ENCODE data around the gene UNC119B.
"Not testable (repeated sequence)": the region's sequence is repeated elsewhere in the genome, so short reads cannot be mapped to it uniquely, and the experiment has no call there.

UNC119B gene

GRCh38 chr12:120710031-120710804 is at the start of gene UNC119B:
UNC119B (plus strand) TSS chr12:120710458; CDS start chr12:120710475, 17 bp downstream.
- peak; percentile 85 for DNase-seq (ENCODE audit: low spot score)

DNA sequence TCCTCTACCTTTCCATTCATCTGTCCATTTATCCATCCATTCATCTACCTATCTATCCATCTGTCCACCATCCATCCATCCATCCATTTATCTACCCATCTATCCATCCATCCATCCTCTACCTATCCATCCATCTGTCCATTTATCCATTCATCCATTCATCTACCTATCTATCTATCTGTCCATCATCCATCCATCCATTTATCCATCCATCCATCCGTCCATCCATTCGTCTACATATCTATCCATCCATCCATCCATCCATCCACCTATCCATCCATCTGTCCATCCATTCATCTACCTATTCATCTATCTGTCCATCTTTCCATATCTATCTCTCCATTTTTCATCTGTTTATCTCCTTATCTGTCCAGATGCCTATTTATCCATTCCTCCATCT is 48.8 kb upstream of the UNC119B start:
- no peak for DNase-seq (ENCODE audit: low spot score)

GRCh38 chr12:120662879-120663278 is 47.4 kb upstream of the UNC119B start:
- DNase-seq (ENCODE audit: low spot score) = no peak

DNA sequence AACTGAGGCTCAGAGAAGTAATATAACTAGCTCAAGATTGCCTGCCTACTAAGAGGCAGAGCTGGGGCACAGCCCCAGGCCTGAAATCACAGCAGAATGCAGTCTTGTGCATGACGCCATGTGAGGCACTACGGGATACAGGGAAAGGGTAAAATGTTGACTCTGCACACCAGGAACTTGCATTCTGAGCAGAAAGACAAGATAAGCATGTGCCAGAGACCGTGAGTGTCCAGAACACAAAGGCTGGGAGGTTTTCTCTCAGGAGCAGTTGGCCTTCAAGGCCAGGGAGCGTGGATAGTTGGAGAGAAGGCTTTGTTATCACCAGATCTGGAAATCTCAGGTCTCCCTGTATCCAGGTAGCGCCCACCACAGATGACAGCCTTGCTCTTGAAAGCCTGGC is 46.5 kb upstream of the UNC119B start:
- no peak for DNase-seq (ENCODE audit: low spot score)

GRCh38 chr12:120666571-120667390 is 43.5 kb upstream of the UNC119B start:
- no peak for DNase-seq (ENCODE audit: low spot score)

DNA sequence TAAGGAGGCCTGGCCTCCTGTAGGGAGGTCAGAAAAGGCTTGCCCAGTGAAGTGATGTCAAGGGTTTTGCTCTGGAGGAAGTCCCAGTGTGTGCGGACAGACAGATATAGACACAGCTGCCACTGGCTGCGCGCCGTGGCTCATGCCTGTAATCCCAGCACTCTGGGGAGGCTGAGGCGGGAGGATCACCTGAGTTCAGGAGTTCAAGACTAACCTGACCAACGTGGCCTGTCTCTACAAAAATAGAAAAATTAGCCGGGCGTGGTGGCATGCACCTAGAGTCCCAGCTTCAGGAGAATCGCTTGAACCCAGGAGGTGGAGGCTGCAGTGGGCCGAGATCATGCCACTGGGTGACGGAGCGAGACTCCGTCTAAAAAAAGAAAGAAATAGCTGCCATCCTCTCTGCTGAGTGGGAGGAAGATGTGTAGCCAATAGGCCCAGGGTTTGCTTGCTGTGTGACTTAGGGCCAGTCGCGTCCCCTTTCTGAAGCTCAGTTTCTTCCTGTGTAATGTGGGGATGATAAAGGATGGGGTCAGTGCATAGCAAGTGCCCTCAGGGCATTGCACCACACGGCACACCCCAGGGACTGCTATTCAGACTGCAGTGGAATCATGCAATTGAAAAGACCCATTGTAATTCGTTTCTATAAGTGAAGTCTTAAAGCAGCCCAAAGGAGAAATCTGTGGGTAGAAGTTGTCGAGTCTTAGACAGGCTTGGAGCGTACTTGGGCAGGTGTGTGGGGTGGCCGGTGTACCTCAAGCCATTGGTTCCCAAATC is 42.0 kb upstream of the UNC119B start:
- no peak for DNase-seq (ENCODE audit: low spot score)

DNA sequence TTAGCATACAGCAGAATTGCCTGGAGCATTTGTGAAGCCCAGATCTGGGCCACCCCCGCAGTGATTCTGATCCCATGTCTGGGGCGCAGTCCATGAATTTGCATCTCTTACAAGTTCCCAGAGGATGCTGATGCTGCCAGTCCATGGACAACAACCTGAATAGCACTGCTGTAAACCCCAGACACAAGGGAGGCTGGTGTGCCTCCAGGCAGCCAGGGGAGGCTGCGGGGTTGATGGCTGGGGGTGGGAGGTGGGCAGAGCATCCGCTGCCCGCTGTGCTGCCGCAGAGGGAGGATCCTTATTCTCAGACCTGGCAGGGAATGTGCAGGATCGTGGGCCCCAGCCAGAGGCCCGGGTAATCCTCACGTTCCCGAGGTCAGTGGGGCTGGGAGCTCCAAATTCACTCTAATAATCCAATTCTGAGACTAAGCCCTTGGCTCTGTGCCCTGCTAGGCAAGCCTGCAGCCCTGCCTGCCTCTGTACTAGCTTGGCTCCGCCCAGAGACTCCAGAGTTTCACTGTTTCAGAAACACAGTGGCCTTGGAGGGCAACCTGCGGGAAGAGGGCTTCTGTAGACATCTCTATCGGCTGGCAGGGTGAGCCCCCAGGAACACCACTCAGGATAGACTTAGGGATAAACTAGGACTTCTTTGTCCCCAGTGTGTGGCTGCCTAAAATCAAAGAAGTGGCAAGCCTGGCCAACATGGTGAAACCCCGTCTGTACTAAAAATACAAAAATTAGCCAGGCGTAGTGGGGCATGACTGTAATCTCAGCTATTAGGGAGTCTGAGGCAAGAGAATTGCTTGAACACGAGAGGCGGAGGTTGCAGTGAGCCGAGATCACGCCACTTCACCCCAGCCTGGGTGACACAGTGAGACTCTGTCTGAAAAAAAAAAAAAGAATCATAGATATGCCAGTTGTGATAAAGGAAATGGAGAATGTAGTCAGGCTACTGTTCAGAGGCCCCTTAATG is 41.1 kb upstream of the UNC119B start:
- peak; percentile 55 for DNase-seq (ENCODE audit: low spot score)

DNA sequence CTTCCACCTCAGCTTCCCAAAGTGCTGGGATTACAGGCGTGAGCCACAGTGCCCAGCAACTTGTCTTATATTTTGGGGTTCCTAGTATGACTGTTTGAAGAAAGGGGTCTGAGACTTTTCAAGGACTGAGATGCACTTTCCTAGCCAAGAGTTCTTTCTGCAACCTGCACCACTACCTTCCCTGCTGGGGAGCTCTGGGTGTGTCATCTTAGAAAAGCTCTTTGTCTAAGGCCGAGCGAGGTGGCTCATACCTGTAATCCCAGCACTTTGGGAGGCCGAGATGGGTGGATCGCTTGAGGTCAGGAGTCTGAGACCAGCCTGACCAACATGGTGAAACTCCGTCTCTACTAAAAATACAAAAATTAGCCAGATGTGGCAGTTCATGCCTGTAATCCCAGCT is 40.0 kb upstream of the UNC119B start:
- not testable (repeated sequence) for DNase-seq (ENCODE audit: low spot score)

GRCh38 chr12:120670667-120671066 is 39.6 kb upstream of the UNC119B start:
- no peak for DNase-seq (ENCODE audit: low spot score)

DNA sequence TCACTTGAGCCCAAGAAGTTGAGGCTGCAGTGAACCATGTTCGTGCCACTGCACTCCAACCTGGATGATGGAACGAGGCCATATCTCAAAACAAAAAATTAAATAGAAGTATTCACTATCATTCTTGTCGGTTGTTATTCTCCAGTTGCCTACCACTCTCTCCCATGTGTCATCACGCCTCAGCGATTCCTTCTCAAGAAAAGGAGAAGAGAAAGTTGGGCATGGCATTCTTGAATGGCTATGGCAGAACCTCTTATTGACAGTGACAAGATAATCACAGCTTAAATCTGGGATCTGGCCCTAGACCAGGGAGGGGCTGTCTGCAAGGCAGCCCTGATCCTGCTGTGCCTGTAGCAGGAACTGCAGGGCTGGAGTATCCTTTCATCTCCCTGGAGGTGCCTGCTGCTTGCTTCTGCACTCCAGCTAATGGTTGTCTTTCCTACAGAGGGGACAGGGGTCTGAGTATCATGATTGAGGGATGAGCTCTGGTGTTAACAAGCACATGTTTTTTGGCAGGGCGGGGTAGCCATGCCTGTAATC is 36.1 kb upstream of the UNC119B start:
- no peak for DNase-seq (ENCODE audit: low spot score)

GRCh38 chr12:120677765-120678473 is 32.3 kb upstream of the UNC119B start:
- DNase-seq (ENCODE audit: low spot score) = no peak

GRCh38 chr12:120678572-120678971 is 31.7 kb upstream of the UNC119B start:
- no peak for DNase-seq (ENCODE audit: low spot score)

- no peak for DNase-seq (ENCODE audit: low spot score)
Measured at GRCh38 chr12:120680165-120680738, 30.0 kb upstream of the UNC119B start.

DNA sequence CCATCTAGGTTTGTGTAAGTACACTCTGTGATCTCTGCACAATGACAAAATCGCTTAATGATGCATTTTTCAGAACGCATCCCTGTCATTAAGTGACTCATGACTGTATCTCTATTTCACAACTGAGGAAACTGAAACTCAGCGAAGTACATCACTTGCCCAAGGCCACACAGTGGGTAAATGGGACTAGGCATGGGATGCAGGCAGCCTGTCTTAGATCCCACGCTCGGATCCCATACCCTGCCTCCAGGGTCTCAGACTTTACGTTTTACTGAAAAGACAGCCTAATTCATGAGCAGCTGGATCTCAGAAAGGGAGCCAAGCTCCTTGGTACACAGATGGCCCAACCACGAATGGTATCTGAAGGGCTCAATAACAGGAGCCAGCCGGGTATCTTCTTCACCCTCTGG is 25.7 kb upstream of the UNC119B start:
- no peak for DNase-seq (ENCODE audit: low spot score)

DNA sequence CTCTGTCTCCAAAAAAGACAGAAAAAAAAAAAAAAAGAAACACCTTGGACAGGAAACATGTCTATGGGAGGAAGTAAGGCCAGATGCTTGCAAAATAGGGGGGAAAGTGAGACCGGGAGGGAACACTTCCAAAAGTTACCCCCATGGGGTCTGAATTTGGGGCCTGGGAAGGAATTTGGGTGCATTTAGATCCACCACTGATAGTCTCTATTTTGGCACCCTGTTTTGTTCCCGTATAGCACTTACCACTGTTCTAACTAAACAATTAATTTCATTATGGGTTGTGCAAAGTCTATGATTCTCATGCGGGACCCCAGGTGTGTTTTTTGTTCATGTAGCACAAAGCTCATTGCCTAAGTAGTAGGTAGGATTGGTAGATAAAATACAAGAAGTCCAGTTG is 24.7 kb upstream of the UNC119B start:
- no peak for DNase-seq (ENCODE audit: low spot score)

- DNase-seq (ENCODE audit: low spot score) = peak; percentile 96
Measured at GRCh38 chr12:120686151-120686689, 24.0 kb upstream of the UNC119B start.

- DNase-seq (ENCODE audit: low spot score) = peak; percentile 100
Measured at GRCh38 chr12:120686690-120687577, 23.3 kb upstream of the UNC119B start, which contains the start of gene MLEC. MLEC (plus strand) TSS chr12:120687149; CDS start chr12:120687297, 148 bp downstream.

GRCh38 chr12:120687578-120688289 is 22.5 kb upstream of the UNC119B start:
- DNase-seq (ENCODE audit: low spot score) = peak; percentile 18
